ENCODE results near the gene EVL. TPM values are rescaled to one million over a fixed set of nuclear protein-coding genes. Genes with fewer than 3 reads are reported as not detected.

Gene EVL
- total and polyA plus RNA-seq, 3 donors from 2014 or later, result 87.4 to 96.8 (median 91.7) TPM

GRCh38 chr14:100077441-100077840 lies 12.2 kb downstream of the EVL start:
- Histone ChIP-seq H3K4me3 (no peak overlapping the region), H3K4me1 (peaks cover 4% of the 10 kb centered on the region), H3K36me3 (ENCODE audit: low read depth, missing control alignments) (no peaks in the 10 kb centered on the region), H3K27ac (no peak overlapping the region), H3K9me3 (no peaks in the 10 kb centered on the region), H3K27me3 (no peaks in the 10 kb centered on the region)
- peak; percentile 12 for DNase-seq
- intact Hi-C loops (cut with DNase I; ENCODE audit: low total_unique reads), result no loop called here
- TF ChIP-seq CTCF (IDR thresholded peaks at IDR 0.05), result no peak
- no peak for TF ChIP-seq POLR2A (IDR thresholded peaks at IDR 0.05)
- WGBS, 2 donors, result 96 to 98% methylated on average over 9 of the region's 9 CpGs

- Histone ChIP-seq H3K36me3 (ENCODE audit: low read depth, missing control alignments) (no peaks in the 10 kb centered on the region), H3K9me3 (no peaks in the 10 kb centered on the region), H3K4me3 (no peak overlapping the region), H3K27me3 (no peaks in the 10 kb centered on the region), H3K4me1 (peaks cover 4% of the 10 kb centered on the region), H3K27ac (no peak overlapping the region)
- peak; percentile 9 for DNase-seq
- 83 to 86% methylated on average over 10 of the region's 10 CpGs for WGBS, 2 donors
- TF ChIP-seq CTCF (IDR thresholded peaks at IDR 0.05) (no peak), POLR2A (IDR thresholded peaks at IDR 0.05) (no peak)
- intact Hi-C loops (cut with DNase I; ENCODE audit: low total_unique reads), result no loop called here
Observed at GRCh38 chr14:100078216-100078803, 13.1 kb downstream of the EVL start.

GRCh38 chr14:100078997-100079725 lies 13.9 kb downstream of the EVL start:
- Histone ChIP-seq H3K27ac (no peak overlapping the region), H3K9me3 (no peaks in the 10 kb centered on the region), H3K4me3 (no peak overlapping the region), H3K4me1 (peaks cover 4% of the 10 kb centered on the region), H3K27me3 (no peaks in the 10 kb centered on the region), H3K36me3 (ENCODE audit: low read depth, missing control alignments) (no peaks in the 10 kb centered on the region)
- TF ChIP-seq POLR2A (IDR thresholded peaks at IDR 0.05) (no peak), CTCF (IDR thresholded peaks at IDR 0.05) (no peak)
- peak; percentile 16 for DNase-seq
- 66 to 67% methylated on average over 4 to 9 of the region's 9 CpGs for WGBS, 2 donors
- intact Hi-C loops (cut with DNase I; ENCODE audit: low total_unique reads), result no loop called here

GRCh38 chr14:100079726-100080005 lies 14.4 kb downstream of the EVL start:
- no peaks in the 10 kb centered on the region for H3K36me3 ChIP-seq (ENCODE audit: low read depth, missing control alignments)
- DNase-seq, result peak; percentile 9
- H3K4me1 ChIP-seq, result peaks cover 4% of the 10 kb centered on the region
- H3K27me3 ChIP-seq, result no peaks in the 10 kb centered on the region
- WGBS, 2 donors, result 71 to 73% methylated on average over 5 of the region's 5 CpGs
- no peak for TF ChIP-seq CTCF (IDR thresholded peaks at IDR 0.05)
- H3K9me3 ChIP-seq, result no peaks in the 10 kb centered on the region
- H3K4me3 ChIP-seq, result no peak overlapping the region
- intact Hi-C loops (cut with DNase I; ENCODE audit: low total_unique reads), result no loop called here
- H3K27ac ChIP-seq, result no peak overlapping the region

- no peaks in the 10 kb centered on the region for H3K36me3 ChIP-seq (ENCODE audit: low read depth, missing control alignments)
- no peak overlapping the region for H3K27ac ChIP-seq
- no peaks in the 10 kb centered on the region for H3K9me3 ChIP-seq
- no peak for TF ChIP-seq POLR2A (IDR thresholded peaks at IDR 0.05)
- TF ChIP-seq CTCF (IDR thresholded peaks at IDR 0.05), result no peak
- no peak for DNase-seq
- peaks cover 4% of the 10 kb centered on the region for H3K4me1 ChIP-seq
- no peaks in the 10 kb centered on the region for H3K27me3 ChIP-seq
- 96% methylated on average over 5 of the region's 5 CpGs for WGBS, 2 donors
- no peak overlapping the region for H3K4me3 ChIP-seq
- intact Hi-C loops (cut with DNase I; ENCODE audit: low total_unique reads), result no loop called here
Observed at GRCh38 chr14:100080206-100080605, 15.0 kb downstream of the EVL start.

Data from testis (tissue), 3 donors.